Measurements from ENCODE around the gene KIFBP.
A peak's percentile ranks its signal among the peaks of the same experiment; 100 is the strongest.
"Not testable (repeated sequence)": the region's sequence is repeated elsewhere in the genome, so short reads cannot be mapped to it uniquely, and the experiment has no call there.

The KIFBP gene

GRCh38 chr10:68988530-68989316 lies at the start of gene KIFBP:
Gene KIFBP (plus strand): TSS chr10:68988803. CDS start chr10:68988833, 30 bp downstream.
- DNase-seq: peak; percentile 37 to 65 (median 50)

- DNase-seq: no peak
Observed at GRCh38 chr10:68938884-68939283, 49.7 kb upstream of the KIFBP start.

- DNase-seq: not testable (repeated sequence)
Observed at GRCh38 chr10:68940917-68941316, 47.7 kb upstream of the KIFBP start.

- no peak for DNase-seq
Observed at GRCh38 chr10:68950598-68950997, 38.0 kb upstream of the KIFBP start.

- no peak for DNase-seq
Observed at GRCh38 chr10:68954904-68955303, 33.7 kb upstream of the KIFBP start.

- DNase-seq: no peak
Observed at GRCh38 chr10:68955355-68955831, 33.2 kb upstream of the KIFBP start.

GRCh38 chr10:68955832-68956532 lies 32.6 kb upstream of the KIFBP start, which contains the start of gene DDX21:
Gene DDX21 (plus strand): TSS chr10:68956170. CDS start chr10:68956226, 56 bp downstream.
- peak; percentile 65 to 77 (median 70) for DNase-seq

GRCh38 chr10:68957284-68957615 lies 31.4 kb upstream of the KIFBP start:
- no peak for DNase-seq

GRCh38 chr10:68957654-68958053 lies 30.9 kb upstream of the KIFBP start:
- DNase-seq: no peak

- DNase-seq: no peak
Observed at GRCh38 chr10:68959695-68960527, 28.7 kb upstream of the KIFBP start.

GRCh38 chr10:68963151-68963550 lies 25.5 kb upstream of the KIFBP start:
- DNase-seq: no peak

- DNase-seq: no peak
Observed at GRCh38 chr10:68973975-68974374, 14.6 kb upstream of the KIFBP start.

GRCh38 chr10:68975936-68976473 lies 12.6 kb upstream of the KIFBP start:
- DNase-seq: not testable (repeated sequence)

- DNase-seq: not testable (repeated sequence)
Observed at GRCh38 chr10:68979738-68980137, 8.9 kb upstream of the KIFBP start.

- no peak for DNase-seq
Observed at GRCh38 chr10:68981074-68981473, 7.5 kb upstream of the KIFBP start.

- no peak for DNase-seq
Observed at GRCh38 chr10:68982389-68982788, 6.2 kb upstream of the KIFBP start.

GRCh38 chr10:68987611-68988010 lies 992 bp upstream of the KIFBP start:
- DNase-seq: no peak

GRCh38 chr10:68989317-68989990 lies 851 bp downstream of the KIFBP start:
- no peak for DNase-seq

GRCh38 chr10:68992636-68993440 lies 4.2 kb downstream of the KIFBP start:
- DNase-seq: no peak

- DNase-seq: no peak
Observed at GRCh38 chr10:68997211-68997610, 8.6 kb downstream of the KIFBP start.

GRCh38 chr10:69004821-69005220 lies 16.2 kb downstream of the KIFBP start:
- DNase-seq: no peak
